HL-60/S4 treated with retinoic acid at 250 ng/mL for 4 days and 3 days (cell line): ENCODE data around the gene SOX8.
"Not testable (repeated sequence)": the region's sequence is repeated elsewhere in the genome, so short reads cannot be mapped to it uniquely, and the experiment has no call there.

Source experiments
- in situ Hi-C: fragments of 300-500 bp; cut with MboI; formaldehyde crosslinking; loops from 2 replicates; pipeline ENCODE4 v1.7.0; 2022; ENCODE audit warnings: low sequenced_read_pairs

The SOX8 gene

DNA sequence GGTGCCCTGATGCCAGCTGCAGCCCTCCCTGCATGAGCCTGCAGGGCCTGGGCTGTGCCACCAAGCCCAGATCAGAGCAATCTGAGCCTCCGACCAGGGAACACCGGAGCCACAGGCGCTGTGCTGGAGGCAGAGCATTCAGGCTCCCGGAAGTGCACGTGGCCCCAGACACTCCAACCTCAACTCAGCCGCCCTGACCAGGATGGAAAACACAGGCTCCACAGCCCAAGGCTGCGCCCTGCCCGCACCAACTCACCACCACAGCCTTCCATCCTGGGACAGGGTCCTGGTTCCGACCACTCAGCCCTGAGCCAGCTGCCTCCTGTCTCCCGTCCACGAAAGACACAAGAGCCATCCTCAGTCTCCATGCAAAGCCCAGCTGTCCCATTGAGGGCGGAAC is 29.2 kb upstream of the SOX8 start:
- in situ Hi-C loops, result no loop called here

GRCh38 chr16:953818-954217 is 27.8 kb upstream of the SOX8 start:
- in situ Hi-C loops, result not testable (repeated sequence)

GRCh38 chr16:955766-956165 is 25.8 kb upstream of the SOX8 start:
- in situ Hi-C loops, result not testable (repeated sequence)

DNA sequence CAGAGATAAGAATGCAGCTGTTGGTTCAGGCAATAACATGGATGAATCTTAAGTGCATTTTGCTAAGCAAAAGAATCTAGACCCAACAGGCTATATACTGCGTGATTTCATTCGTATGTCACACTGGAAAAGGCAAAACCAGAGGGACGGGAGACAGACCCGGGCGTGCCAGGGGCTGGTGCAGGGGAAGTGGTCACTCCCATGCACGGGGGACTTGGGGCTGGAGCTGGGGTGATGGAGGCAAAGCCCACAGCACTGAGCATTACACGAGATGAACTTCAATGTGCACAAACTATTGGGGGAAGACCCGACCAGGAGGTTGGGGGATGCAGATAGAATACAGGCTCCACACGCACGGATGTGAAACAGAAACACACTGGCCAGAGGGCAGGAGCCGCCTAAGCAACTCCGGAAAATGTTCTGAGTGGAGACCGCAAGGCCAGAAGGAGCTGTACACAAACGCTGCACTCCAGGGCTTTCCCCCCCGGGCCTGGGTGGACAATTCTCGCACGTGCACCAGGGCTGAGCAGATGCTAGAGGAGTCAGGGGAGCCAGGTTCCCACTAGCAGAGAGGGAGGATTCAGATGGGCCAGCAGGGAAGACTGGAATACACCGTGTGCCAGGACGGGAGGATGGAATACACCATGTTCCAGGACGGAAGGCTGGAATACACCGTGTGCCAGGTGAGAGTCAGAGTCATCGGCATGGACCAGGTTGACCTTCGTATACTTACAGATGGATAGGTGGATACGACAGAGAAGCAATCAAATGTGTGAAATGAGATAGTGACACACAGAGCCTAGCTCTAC is 22.1 kb upstream of the SOX8 start:
- in situ Hi-C loops, result no loop called here

- in situ Hi-C loops, result no loop called here
Observed at GRCh38 chr16:962366-962765, 19.2 kb upstream of the SOX8 start.

- in situ Hi-C loops, result no loop called here
Observed at GRCh38 chr16:962901-963814, 18.4 kb upstream of the SOX8 start.

DNA sequence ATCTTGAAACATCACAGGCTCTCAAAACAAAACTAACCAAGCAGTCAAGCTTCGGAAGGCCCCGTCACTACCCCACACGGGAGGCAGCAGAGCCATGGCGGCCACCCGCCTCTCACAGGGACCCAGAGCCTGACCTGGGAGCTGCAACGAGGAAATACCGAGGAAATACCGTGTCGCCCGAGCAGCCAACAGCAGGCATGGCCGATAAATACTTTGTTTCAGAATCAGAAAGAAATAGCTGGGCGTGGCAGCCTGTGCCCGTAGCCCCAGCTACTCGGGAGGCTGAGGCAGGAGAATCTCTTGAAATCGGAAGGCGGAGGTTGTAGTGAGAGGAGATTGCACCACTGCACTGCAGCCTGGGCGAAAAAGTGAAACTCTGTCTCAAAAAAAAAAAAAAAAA is 17.7 kb upstream of the SOX8 start:
- in situ Hi-C loops, result no loop called here

GRCh38 chr16:964356-965035 is 17.1 kb upstream of the SOX8 start:
- in situ Hi-C loops, result no loop called here

GRCh38 chr16:965036-965395 is 16.6 kb upstream of the SOX8 start:
- in situ Hi-C loops, result no loop called here

DNA sequence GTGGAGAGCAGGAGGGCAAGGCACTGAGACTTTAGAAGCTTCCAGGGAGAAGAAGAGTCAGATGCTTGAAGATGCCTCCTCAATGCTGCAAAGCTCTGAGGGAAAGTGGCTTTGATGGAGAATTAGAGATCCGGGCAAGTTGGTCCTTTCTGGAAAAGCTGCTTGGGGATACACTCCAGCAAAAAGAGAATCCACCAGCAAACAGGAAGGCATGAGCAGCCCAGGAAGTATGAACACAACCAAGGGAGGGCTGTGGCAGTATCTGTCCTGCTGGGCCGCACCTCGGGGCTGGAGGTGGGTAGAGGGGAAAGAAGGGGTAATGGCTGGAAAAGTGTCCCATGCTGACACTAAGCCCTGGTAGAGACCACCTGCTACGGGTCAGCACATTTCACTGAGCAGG is 16.1 kb upstream of the SOX8 start:
- in situ Hi-C loops, result no loop called here

DNA sequence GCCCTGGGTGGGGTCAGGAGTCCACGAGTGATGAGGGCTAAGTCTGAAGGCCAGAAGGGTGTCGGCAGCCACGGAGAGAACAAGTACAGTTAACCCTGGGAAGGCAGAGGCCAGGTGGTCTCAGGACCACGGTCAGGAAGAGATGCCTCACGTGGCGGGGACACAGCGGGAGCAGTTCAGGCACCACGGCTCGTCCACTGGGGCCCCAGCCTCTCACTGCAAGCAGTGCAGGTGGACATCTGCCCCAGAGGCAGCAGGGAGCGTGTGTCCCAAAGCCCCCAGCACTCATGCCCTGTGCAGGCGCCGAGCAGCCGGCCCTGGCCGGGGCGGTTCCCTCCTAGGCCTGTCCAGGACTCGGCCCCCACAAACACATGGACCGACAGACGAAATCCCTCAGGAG is 15.5 kb upstream of the SOX8 start:
- in situ Hi-C loops, result no loop called here

DNA sequence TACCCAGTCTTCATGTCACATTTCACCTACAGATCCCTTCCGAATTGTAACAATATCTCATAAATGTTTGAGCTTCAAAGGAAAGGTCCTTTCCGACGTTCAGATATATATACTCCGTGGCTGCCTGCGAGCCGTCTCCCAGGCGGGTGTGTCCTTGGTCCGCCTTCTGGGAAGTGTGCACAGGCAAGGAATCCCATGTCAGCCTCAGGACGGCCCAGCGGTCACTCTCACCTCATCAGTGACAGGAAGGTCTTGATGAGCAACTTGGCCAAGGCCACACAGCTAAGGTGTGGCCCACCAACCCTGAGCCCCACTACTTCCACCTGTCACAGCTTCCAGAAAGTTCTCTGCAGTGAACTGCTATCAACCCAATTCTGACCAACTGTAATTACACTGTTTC is 15.1 kb upstream of the SOX8 start:
- in situ Hi-C loops, result no loop called here

GRCh38 chr16:967077-967541 is 14.5 kb upstream of the SOX8 start:
- in situ Hi-C loops, result no loop called here

DNA sequence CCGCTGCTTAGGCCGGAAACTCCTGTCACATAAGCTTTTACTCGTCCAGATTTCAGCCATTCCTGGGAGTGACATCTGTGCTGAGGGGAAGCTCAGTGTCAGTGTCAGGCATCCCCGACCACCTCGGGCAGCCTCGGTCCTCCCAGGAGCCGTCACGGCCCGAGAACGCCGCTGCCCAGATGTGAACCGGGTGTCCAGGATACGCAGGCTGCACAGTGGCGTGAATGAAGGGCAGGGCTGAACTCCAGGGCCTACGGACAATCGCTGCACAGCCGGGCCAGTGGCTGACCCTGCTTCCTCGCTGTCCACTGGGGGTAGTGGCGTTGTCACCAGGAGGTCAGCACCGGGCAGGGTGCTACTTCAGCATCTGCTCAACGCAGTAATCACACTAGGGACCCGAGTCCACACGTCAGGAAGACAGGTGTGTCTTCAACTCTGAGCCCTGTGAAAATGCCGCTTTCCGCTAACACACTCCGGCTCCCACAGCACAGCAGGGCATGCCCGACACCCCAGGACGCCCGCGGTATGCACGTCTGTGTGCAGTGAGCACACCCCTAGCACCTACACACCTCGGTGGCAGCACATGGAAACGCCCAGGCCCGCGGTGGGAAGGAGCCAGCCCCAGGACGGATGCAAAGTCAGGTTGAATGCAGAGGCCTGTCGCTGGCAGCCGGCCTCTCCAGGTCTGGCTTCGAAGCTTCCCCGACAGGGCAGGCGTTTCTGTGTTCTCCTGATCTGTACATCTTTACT is 13.8 kb upstream of the SOX8 start:
- in situ Hi-C loops, result no loop called here

- in situ Hi-C loops, result no loop called here
Observed at GRCh38 chr16:968620-969019, 12.9 kb upstream of the SOX8 start.

GRCh38 chr16:969508-970385 is 11.8 kb upstream of the SOX8 start:
- in situ Hi-C loops, result no loop called here

- in situ Hi-C loops, result no loop called here
Observed at GRCh38 chr16:970386-970765, 11.2 kb upstream of the SOX8 start.

DNA sequence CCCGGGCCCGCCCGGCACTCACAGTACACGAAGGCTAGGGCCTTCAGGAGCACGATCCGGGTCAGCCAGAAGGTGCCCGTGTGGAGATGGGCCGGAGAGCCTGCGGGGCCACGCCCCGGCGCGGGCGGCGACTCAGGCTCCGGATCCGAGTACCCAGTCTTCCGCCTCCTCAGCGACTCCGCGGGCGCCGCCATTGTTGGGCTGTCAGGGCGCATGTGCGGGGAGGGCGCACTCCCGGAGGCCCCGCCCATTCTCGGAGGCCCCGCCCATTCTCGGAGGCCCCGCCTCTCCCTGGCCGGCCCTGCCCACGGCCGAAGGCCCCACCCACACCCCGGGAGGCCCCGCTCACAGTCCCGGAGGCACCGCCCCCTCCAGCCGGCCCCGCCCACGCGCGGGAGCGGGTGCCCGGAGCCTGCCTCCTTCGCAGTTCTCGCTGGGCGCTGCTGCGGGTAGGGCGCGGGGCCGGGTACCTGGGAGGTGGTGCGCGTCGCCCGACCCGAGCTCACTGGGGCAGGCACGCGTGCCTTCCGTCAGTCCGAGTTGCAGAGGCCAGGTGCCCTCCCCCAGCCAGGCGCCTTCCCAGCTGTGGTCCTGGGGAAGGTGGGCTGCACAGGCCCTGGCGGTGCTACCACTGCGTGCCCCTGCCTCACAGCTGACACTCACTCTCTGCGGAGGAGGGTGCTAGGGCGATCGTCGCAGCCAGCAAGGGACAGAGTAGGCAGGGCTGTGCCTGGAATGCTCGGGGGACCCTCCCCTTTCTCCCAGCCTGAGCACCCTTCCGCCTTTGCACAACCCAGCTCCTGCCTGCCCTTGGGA is 10.6 kb upstream of the SOX8 start, which contains the start of gene LMF1:
LMF1 (minus strand) TSS at position 219 of the 816 bp plus-strand sequence; CDS start at position 215, 4 bp downstream.
- in situ Hi-C loops, result no loop called here

DNA sequence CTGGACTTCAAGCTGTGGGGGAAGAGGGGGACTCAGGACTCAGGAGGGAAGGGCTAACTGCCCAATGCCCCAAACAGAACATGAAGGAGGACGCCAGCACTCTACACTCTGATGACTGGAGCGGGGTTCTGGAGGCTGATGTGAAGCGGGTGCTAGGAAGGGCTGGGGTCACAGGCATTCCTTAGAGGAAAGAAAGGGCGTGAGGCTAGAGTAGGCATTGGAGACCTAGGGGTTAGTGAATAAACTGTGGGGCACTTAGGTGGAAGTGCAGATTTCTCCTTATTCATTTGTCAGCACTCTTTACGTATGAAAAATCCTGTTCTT is 10.0 kb upstream of the SOX8 start:
- in situ Hi-C loops, result no loop called here
